ENCODE results near the gene TULP4. TPM values are rescaled to one million over a fixed set of nuclear protein-coding genes. Genes with fewer than 3 reads are reported as not detected.
"Not testable (repeated sequence)": the region's sequence is repeated elsewhere in the genome, so short reads cannot be mapped to it uniquely, and the experiment has no call there.

Gene TULP4
- total RNA-seq, 1 donor from 2014 or later, result 104 TPM

GRCh38 chr6:158334534-158334933 is 22.3 kb downstream of the TULP4 start:
- ATAC-seq, result no peak
- no peak for TF ChIP-seq CTCF (IDR thresholded peaks at IDR 0.05)

GRCh38 chr6:158337332-158337731 is 25.1 kb downstream of the TULP4 start:
- Histone ChIP-seq H3K4me3 (no peak overlapping the region), H3K27ac (no peak overlapping the region), H3K4me1 (no peaks in the 10 kb centered on the region), H3K36me3 (no peaks in the 10 kb centered on the region), H3K27me3 (ENCODE audit: low read depth) (no peaks in the 10 kb centered on the region), H3K9me3 (no peaks in the 10 kb centered on the region)
- TF ChIP-seq CTCF (IDR thresholded peaks at IDR 0.05), result no peak
- ATAC-seq (no peak), DNase-seq (no peak)
- intact Hi-C loops (cut with DNase I), result no loop called here

More at GRCh38 chr6:158334534-158334933, 22.3 kb downstream of the TULP4 start:
- intact Hi-C loops (cut with DNase I), result no loop called here
- Histone ChIP-seq H3K4me1 (no peaks in the 10 kb centered on the region), H3K36me3 (no peaks in the 10 kb centered on the region), H3K27ac (no peak overlapping the region), H3K4me3 (no peak overlapping the region), H3K9me3 (no peaks in the 10 kb centered on the region), H3K27me3 (ENCODE audit: low read depth) (no peaks in the 10 kb centered on the region)
- DNase-seq, result no peak

- no peak overlapping the region for H3K27ac ChIP-seq
- TF ChIP-seq CTCF (IDR thresholded peaks at IDR 0.05), result no peak
- intact Hi-C loops (cut with DNase I), result no loop called here
- DNase-seq (no peak), ATAC-seq (peak in 1 of 2 donors; percentile 32)
- H3K4me1 ChIP-seq, result no peaks in the 10 kb centered on the region
- no peak overlapping the region for H3K4me3 ChIP-seq
- no peaks in the 10 kb centered on the region for H3K27me3 ChIP-seq (ENCODE audit: low read depth)
- no peaks in the 10 kb centered on the region for H3K9me3 ChIP-seq
- no peaks in the 10 kb centered on the region for H3K36me3 ChIP-seq
These were observed 26.2 kb downstream of the TULP4 start for GRCh38 chr6:158338311-158339112.

GRCh38 chr6:158339197-158339596 is 26.9 kb downstream of the TULP4 start:
- H3K9me3 ChIP-seq; H3K4me1 ChIP-seq; H3K27ac ChIP-seq; H3K4me3 ChIP-seq; H3K36me3 ChIP-seq; H3K27me3 ChIP-seq (ENCODE audit: low read depth); DNase-seq; intact Hi-C loops (cut with DNase I): not testable (repeated sequence)
- ATAC-seq, result peak in 1 of 2 donors; percentile 52

GRCh38 chr6:158340252-158340651 is 28.0 kb downstream of the TULP4 start:
- ATAC-seq (no peak), DNase-seq (no peak)
- Histone ChIP-seq H3K36me3 (no peaks in the 10 kb centered on the region), H3K4me3 (no peak overlapping the region), H3K9me3 (no peaks in the 10 kb centered on the region), H3K27ac (no peak overlapping the region), H3K27me3 (ENCODE audit: low read depth) (no peaks in the 10 kb centered on the region), H3K4me1 (no peaks in the 10 kb centered on the region)
- intact Hi-C loops (cut with DNase I), result no loop called here
- no peak for TF ChIP-seq CTCF (IDR thresholded peaks at IDR 0.05)

- DNase-seq (no peak), ATAC-seq (no peak)
- H3K27ac ChIP-seq, result no peak overlapping the region
- H3K4me3 ChIP-seq, result no peak overlapping the region
- H3K4me1 ChIP-seq, result no peaks in the 10 kb centered on the region
- TF ChIP-seq CTCF (IDR thresholded peaks at IDR 0.05), result no peak
- H3K27me3 ChIP-seq (ENCODE audit: low read depth), result no peaks in the 10 kb centered on the region
- H3K9me3 ChIP-seq, result peaks cover 8% of the 10 kb centered on the region
- intact Hi-C loops (cut with DNase I), result no loop called here
- no peaks in the 10 kb centered on the region for H3K36me3 ChIP-seq
These were observed 32.3 kb downstream of the TULP4 start for GRCh38 chr6:158344534-158344933.

GRCh38 chr6:158345444-158345843 is 33.2 kb downstream of the TULP4 start:
- H3K4me1 ChIP-seq; H3K9me3 ChIP-seq; H3K36me3 ChIP-seq; DNase-seq; H3K27me3 ChIP-seq (ENCODE audit: low read depth); ATAC-seq; intact Hi-C loops (cut with DNase I); H3K4me3 ChIP-seq; H3K27ac ChIP-seq: not testable (repeated sequence)
